B cell (primary cell): ENCODE measurements around the gene CDK4. TPM values are rescaled to one million over a fixed set of nuclear protein-coding genes. Genes with fewer than 3 reads are reported as not detected.

Experiments used
- ATAC-seq: fragments of 200-7000 bp; cut with Tn5 transposase; one replicate; pipeline ENCODE4 v1.10.0; 2021; ENCODE audit warnings: low read depth, mild to moderate bottlenecking, moderate number of reproducible peaks, moderate library complexity
- CTCF ChIA-PET: fragments of 350-600 bp; sonication (Branson Sonifier 250); formaldehyde crosslinking; loops from one replicate; lab custom pipeline; 2021; ENCODE audit warnings: antibody characterized with exemption, inconsistent platforms; lab: Charles Lee
- POLR2A ChIA-PET: fragments of 350-600 bp; sonication (Branson Sonifier 250); formaldehyde crosslinking; loops from one replicate; lab custom pipeline; 2021; ENCODE audit warnings: antibody characterized with exemption; lab: Charles Lee
- DNase-seq: peaks from one replicate; pipeline ENCODE4 v3.0.0; 2013
- H2AFZ ChIP-seq: 2 replicates; pipeline ENCODE4 v1.6.1; 2012; ENCODE audit warnings: mild to moderate bottlenecking, low read depth, low read length; ENCODE audit not compliant: insufficient read depth, poor library complexity, severe bottlenecking
- H3K27ac ChIP-seq, 2 donors: 1 replicate in 1 of 2; 2 replicates in 1 of 2; pipeline ENCODE4 v1.5.1; 2012 to 2013; ENCODE audit warnings: low read length in 2 of 2, mild to moderate bottlenecking in 2 of 2, moderate library complexity in 1 of 2
- H3K27me3 ChIP-seq, 4 experiments: fragments of 200-600 bp in 1 of 4; sonication (generic) in 1 of 4; replicated peaks in 1 of 4; 1 replicate in 2 of 4; 2 replicates in 2 of 4; pipeline versions ENCODE4 v1.6.1 to v1.7.0; 2013 to 2016; ENCODE audit warnings: low read length in 3 of 4, mild to moderate bottlenecking in 2 of 4, mixed read lengths in 1 of 4, moderate library complexity in 1 of 4; ENCODE audit not compliant: insufficient read depth in 4 of 4, control insufficient read depth in 3 of 4; ENCODE audit errors: control extremely low read depth in 1 of 4
- H3K36me3 ChIP-seq, 2 experiments: replicated peaks in 1 of 2; 1 replicate in 1 of 2; 2 replicates in 1 of 2; pipeline versions ENCODE4 v1.6.1 to v1.7.1; 2013; ENCODE audit warnings: low read length in 1 of 2; ENCODE audit not compliant: insufficient read depth in 2 of 2, control insufficient read depth in 1 of 2; ENCODE audit errors: control extremely low read depth in 1 of 2, extremely low read depth in 1 of 2
- H3K4me1 ChIP-seq, 2 donors: fragments of 200-600 bp in 1 of 2; sonication (generic) in 1 of 2; 1 replicate in 1 of 2; 2 replicates in 1 of 2; pipeline versions ENCODE4 v1.5.1 to v1.6.1; 2013 to 2017; ENCODE audit warnings: low read length in 2 of 2; ENCODE audit not compliant: control insufficient read depth in 2 of 2, insufficient read depth in 2 of 2
- H3K4me2 ChIP-seq: replicated peaks from 2 replicates; pipeline ENCODE3; 2012; ENCODE audit warnings: mild to moderate bottlenecking, low read depth, low read length; ENCODE audit not compliant: poor library complexity, severe bottlenecking
- H3K4me3 ChIP-seq, 5 experiments: fragments of 200-600 bp in 1 of 5; sonication (generic) in 1 of 5; 1 replicate in 3 of 5; 2 replicates in 2 of 5; pipeline versions ENCODE4 v1.5.1 to v1.7.0; 2011 to 2016; ENCODE audit warnings: low read length in 4 of 5, mild to moderate bottlenecking in 4 of 5, low read depth in 2 of 5, control low read depth in 1 of 5, moderate library complexity in 1 of 5; ENCODE audit not compliant: insufficient read depth in 1 of 5; ENCODE audit errors: control extremely low read depth in 1 of 5, extremely low read depth in 1 of 5
- H3K79me2 ChIP-seq: fragments of 200-600 bp; sonication (generic); one replicate; pipeline ENCODE4 v1.6.0; 2016; ENCODE audit warnings: low read length; ENCODE audit not compliant: control insufficient read depth, insufficient read depth
- H3K9ac ChIP-seq: fragments of 200-600 bp; sonication (generic); 2 replicates; pipeline ENCODE4 v1.6.1; 2017; ENCODE audit warnings: mild to moderate bottlenecking, low read length, moderate library complexity
- H3K9me3 ChIP-seq, 3 donors: one replicate each; pipeline versions ENCODE4 v1.6.1 to v1.7.1; 2013; ENCODE audit warnings: low read length in 2 of 3; ENCODE audit not compliant: control insufficient read depth in 2 of 3, insufficient read depth in 1 of 3; ENCODE audit errors: control extremely low read depth in 1 of 3
- H4K20me1 ChIP-seq: 2 replicates; pipeline ENCODE4 v1.6.0; 2012; ENCODE audit warnings: mild to moderate bottlenecking, low read length; ENCODE audit not compliant: insufficient read depth, control insufficient read depth, poor library complexity, severe bottlenecking
- H3K27ac Mint-ChIP-seq: one replicate; pipeline ENCODE4 v1.8.0; 2021; ENCODE audit warnings: mixed read lengths
- H3K27me3 Mint-ChIP-seq: one replicate; pipeline ENCODE4 v1.8.0; 2021; ENCODE audit warnings: mixed read lengths
- H3K4me1 Mint-ChIP-seq: one replicate; pipeline ENCODE4 v1.8.0; 2021; ENCODE audit warnings: mixed read lengths
- H3K4me3 Mint-ChIP-seq: one replicate; pipeline ENCODE4 v1.8.0; 2021; ENCODE audit warnings: mixed read lengths
- H3K9me3 Mint-ChIP-seq: one replicate; pipeline ENCODE4 v1.8.0; 2022; ENCODE audit warnings: mixed read lengths; ENCODE audit not compliant: insufficient read depth
- CTCF ChIP-seq: fragments of 200-600 bp; IDR thresholded peaks from one replicate; pipeline ENCODE4 v1.8.0; 2022; ENCODE audit warnings: antibody characterized with exemption, mild to moderate bottlenecking
- EZH2 ChIP-seq: IDR thresholded peaks from 2 replicates; pipeline ENCODE4 v1.6.1; 2012; ENCODE audit warnings: borderline replicate concordance, low read depth, mild to moderate bottlenecking, moderate library complexity, low read length; ENCODE audit not compliant: insufficient read depth, poor library complexity, severe bottlenecking
- WGBS: methylation state at CpG from one replicate; pipeline ENCODE4 v1.1.5; 2013; ENCODE audit warnings: missing lambda C conversion rate; ENCODE audit not compliant: insufficient coverage; 5-methylcytosine and 5-hydroxymethylcytosine counted together
- intact Hi-C: fragments of 100-400 bp; cut with micrococcal nuclease; formaldehyde crosslinking; loops from one replicate; pipeline ENCODE4 v1.10.0; 2022
- polyA plus RNA-seq: library from polyadenylated mRNA; depleted of rRNA; stranded (reverse); fragments of >200 nt; gene quantifications from 2 replicates; pipeline ENCODE4 v1.2.3, GENCODE V29; 2012
- total RNA-seq, 2 donors: library from RNA; stranded (reverse); fragments of 120-200 nt in 1 of 2; gene quantifications; 1 replicate in 1 of 2; 2 replicates in 1 of 2; pipeline versions ENCODE4 v1.2.3 to v1.2.4, GENCODE V29; 2013 to 2022

Gene CDK4
- total and polyA plus RNA-seq, 2 donors (not counting 1 experiment from before 2014, with no cell fraction given), result 34.8 to 44.6 TPM

GRCh38 chr12:57719777-57720605 lies 32.1 kb downstream of the CDK4 start:
- CTCF ChIA-PET, result no interaction called here
- Histone ChIP-seq H2AFZ (no peak overlapping the region), H3K9ac (no peak overlapping the region), H3K4me3 (no peak overlapping the region), H3K27me3 (no peaks in the 10 kb centered on the region), H3K9me3 (no peaks in the 10 kb centered on the region), H3K27ac (no peak overlapping the region), H3K36me3 (peaks cover 3 to 58% of the 10 kb centered on the region in 2 experiments), H3K4me1 (peaks cover 17 to 21% of the 10 kb centered on the region in 2 donors), H3K79me2 (peaks cover 3% of the 10 kb centered on the region), H3K4me2 (no peak overlapping the region), H4K20me1 (peaks cover 29% of the 10 kb centered on the region)
- H3K9me3 Mint-ChIP-seq, result no peaks in the 10 kb centered on the region
- no peaks in the 10 kb centered on the region for H3K27me3 Mint-ChIP-seq
- 98% methylated on average over 16 of the region's 20 CpGs for WGBS
- ATAC-seq (no peak), DNase-seq (no peak)
- peaks cover 21% of the 10 kb centered on the region for H3K4me1 Mint-ChIP-seq
- no peak overlapping the region for H3K27ac Mint-ChIP-seq
- POLR2A ChIA-PET, result interaction anchor here (0.6 kb wide), 1 partner anchor 22 kb away, joined by 3 read pairs; no protein-coding TSS in a partner anchor
- no peak overlapping the region for H3K4me3 Mint-ChIP-seq
- no peak for TF ChIP-seq CTCF
- no peak for TF ChIP-seq EZH2
- intact Hi-C loops, result no loop called here
